IPS-15b (cell line): ENCODE measurements around the gene XCR1.
"Not testable (repeated sequence)": the region's sequence is repeated elsewhere in the genome, so short reads cannot be mapped to it uniquely, and the experiment has no call there.

ENCODE experiments used
- H3K27me3 ChIP-seq: one replicate; pipeline ENCODE4 v1.6.1; 2013; ENCODE audit warnings: low read length; ENCODE audit not compliant: control insufficient read depth, insufficient read depth
- H3K36me3 ChIP-seq: one replicate; pipeline ENCODE4 v1.6.1; 2013; ENCODE audit warnings: low read length; ENCODE audit not compliant: control insufficient read depth, insufficient read depth
- H3K4me1 ChIP-seq: one replicate; pipeline ENCODE4 v1.6.1; 2013; ENCODE audit warnings: mild to moderate bottlenecking, low read length; ENCODE audit not compliant: control insufficient read depth, insufficient read depth
- H3K4me3 ChIP-seq: one replicate; pipeline ENCODE4 v1.5.1; 2013; ENCODE audit warnings: low read depth, low read length
- H3K9ac ChIP-seq: one replicate; pipeline ENCODE4 v1.6.1; 2013; ENCODE audit warnings: low read depth, mild to moderate bottlenecking, low read length
- H3K9me3 ChIP-seq: one replicate; pipeline ENCODE4 v1.6.1; 2013; ENCODE audit warnings: mild to moderate bottlenecking, low read length; ENCODE audit not compliant: control insufficient read depth, insufficient read depth

The XCR1 gene

GRCh38 chr3:46038071-46038470 lies 10.8 kb upstream of the XCR1 start:
- H3K4me3 ChIP-seq, H3K4me1 ChIP-seq, H3K9ac ChIP-seq, H3K36me3 ChIP-seq, H3K9me3 ChIP-seq, H3K27me3 ChIP-seq: not testable (repeated sequence)

GRCh38 chr3:46036191-46036590 lies 8.9 kb upstream of the XCR1 start:
- H3K9me3 ChIP-seq = no peaks in the 10 kb centered on the region

GRCh38 chr3:46031747-46032146 lies 4.5 kb upstream of the XCR1 start:
- Histone ChIP-seq H3K27me3 (no peaks in the 10 kb centered on the region), H3K36me3 (no peaks in the 10 kb centered on the region), H3K4me3 (no peak overlapping the region), H3K9ac (no peak overlapping the region), H3K4me1 (no peaks in the 10 kb centered on the region), H3K9me3 (peaks cover 10% of the 10 kb centered on the region)

More at GRCh38 chr3:46036191-46036590, 8.9 kb upstream of the XCR1 start:
- no peaks in the 10 kb centered on the region for H3K4me1 ChIP-seq
- H3K9ac ChIP-seq = no peak overlapping the region
- H3K4me3 ChIP-seq = no peak overlapping the region
- no peaks in the 10 kb centered on the region for H3K36me3 ChIP-seq
- no peaks in the 10 kb centered on the region for H3K27me3 ChIP-seq

GRCh38 chr3:46031269-46031668 lies 4.0 kb upstream of the XCR1 start:
- Histone ChIP-seq H3K9ac (no peak overlapping the region), H3K9me3 (peaks cover 10% of the 10 kb centered on the region), H3K4me1 (no peaks in the 10 kb centered on the region), H3K27me3 (no peaks in the 10 kb centered on the region), H3K36me3 (no peaks in the 10 kb centered on the region), H3K4me3 (no peak overlapping the region)

GRCh38 chr3:46030626-46031025 lies 3.3 kb upstream of the XCR1 start:
- no peak overlapping the region for H3K9ac ChIP-seq
- H3K36me3 ChIP-seq = no peaks in the 10 kb centered on the region
- no peaks in the 10 kb centered on the region for H3K27me3 ChIP-seq
- no peak overlapping the region for H3K4me3 ChIP-seq
- no peaks in the 10 kb centered on the region for H3K4me1 ChIP-seq
- H3K9me3 ChIP-seq = peaks cover 10% of the 10 kb centered on the region

- peaks cover 10% of the 10 kb centered on the region for H3K9me3 ChIP-seq
- no peaks in the 10 kb centered on the region for H3K27me3 ChIP-seq
- H3K9ac ChIP-seq = no peak overlapping the region
- no peaks in the 10 kb centered on the region for H3K36me3 ChIP-seq
- H3K4me1 ChIP-seq = no peaks in the 10 kb centered on the region
- H3K4me3 ChIP-seq = no peak overlapping the region
These were observed 2.8 kb upstream of the XCR1 start for GRCh38 chr3:46029953-46030543.

GRCh38 chr3:46027736-46028397 lies 584 bp upstream of the XCR1 start:
- Histone ChIP-seq H3K27me3 (no peaks in the 10 kb centered on the region), H3K9ac (no peak overlapping the region), H3K4me1 (no peaks in the 10 kb centered on the region), H3K9me3 (peaks cover 10% of the 10 kb centered on the region), H3K4me3 (no peak overlapping the region), H3K36me3 (no peaks in the 10 kb centered on the region)

- no peaks in the 10 kb centered on the region for H3K36me3 ChIP-seq
- no peak overlapping the region for H3K4me3 ChIP-seq
- H3K27me3 ChIP-seq = no peaks in the 10 kb centered on the region
- no peaks in the 10 kb centered on the region for H3K4me1 ChIP-seq
- H3K9me3 ChIP-seq = peaks cover 10% of the 10 kb centered on the region
- H3K9ac ChIP-seq = no peak overlapping the region
These were observed 2.1 kb downstream of the XCR1 start for GRCh38 chr3:46025139-46025538.

- Histone ChIP-seq H3K36me3 (no peaks in the 10 kb centered on the region), H3K9ac (no peak overlapping the region), H3K4me3 (no peak overlapping the region), H3K27me3 (no peaks in the 10 kb centered on the region), H3K4me1 (no peaks in the 10 kb centered on the region), H3K9me3 (peaks cover 10% of the 10 kb centered on the region)
These were observed 3.2 kb downstream of the XCR1 start for GRCh38 chr3:46024131-46024530.

GRCh38 chr3:46022909-46023785 lies 4.1 kb downstream of the XCR1 start:
- H3K9me3 ChIP-seq = peaks cover 5% of the 10 kb centered on the region
- H3K36me3 ChIP-seq = no peaks in the 10 kb centered on the region
- H3K4me3 ChIP-seq = no peak overlapping the region
- H3K9ac ChIP-seq = no peak overlapping the region
- no peaks in the 10 kb centered on the region for H3K27me3 ChIP-seq
- H3K4me1 ChIP-seq = no peaks in the 10 kb centered on the region

- Histone ChIP-seq H3K9me3 (no peaks in the 10 kb centered on the region), H3K4me3 (no peak overlapping the region), H3K27me3 (no peaks in the 10 kb centered on the region), H3K9ac (no peak overlapping the region), H3K4me1 (no peaks in the 10 kb centered on the region), H3K36me3 (no peaks in the 10 kb centered on the region)
These were observed 5.8 kb downstream of the XCR1 start for GRCh38 chr3:46021516-46021915.
